Measurements from ENCODE around the gene PTPN4.
A peak's percentile ranks its signal among the peaks of the same experiment; 100 is the strongest.

PTPN4 gene

GRCh38 chr2:119734047-119734446 lies 25.7 kb upstream of the PTPN4 start:
- DNase-seq (ENCODE audit: low read depth) = no peak

DNA sequence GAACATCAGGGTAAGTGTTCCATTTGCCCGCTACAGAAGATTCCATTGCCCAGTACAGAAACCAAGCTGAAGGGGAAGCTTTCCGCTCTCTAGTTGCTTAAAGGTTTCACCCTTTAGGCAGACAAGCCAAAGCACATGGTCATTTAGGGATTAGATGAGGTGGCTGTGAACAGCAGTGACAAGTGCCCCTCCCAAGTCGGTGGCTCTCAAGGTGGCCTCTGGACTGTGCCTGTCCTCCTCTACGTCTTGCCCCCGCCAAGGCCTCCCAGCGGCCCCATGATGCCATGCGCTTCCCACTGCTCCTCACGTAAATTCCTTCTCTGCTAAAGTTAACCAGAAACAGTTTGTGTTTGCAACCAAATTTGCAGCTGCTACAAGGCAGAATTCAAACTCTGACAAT lies 24.2 kb upstream of the PTPN4 start:
- DNase-seq (ENCODE audit: low read depth) = no peak

- no peak for DNase-seq (ENCODE audit: low read depth)
Measured at GRCh38 chr2:119736021-119736420, 23.7 kb upstream of the PTPN4 start.

GRCh38 chr2:119739580-119740255 lies 20.0 kb upstream of the PTPN4 start:
- DNase-seq (ENCODE audit: low read depth) = no peak

DNA sequence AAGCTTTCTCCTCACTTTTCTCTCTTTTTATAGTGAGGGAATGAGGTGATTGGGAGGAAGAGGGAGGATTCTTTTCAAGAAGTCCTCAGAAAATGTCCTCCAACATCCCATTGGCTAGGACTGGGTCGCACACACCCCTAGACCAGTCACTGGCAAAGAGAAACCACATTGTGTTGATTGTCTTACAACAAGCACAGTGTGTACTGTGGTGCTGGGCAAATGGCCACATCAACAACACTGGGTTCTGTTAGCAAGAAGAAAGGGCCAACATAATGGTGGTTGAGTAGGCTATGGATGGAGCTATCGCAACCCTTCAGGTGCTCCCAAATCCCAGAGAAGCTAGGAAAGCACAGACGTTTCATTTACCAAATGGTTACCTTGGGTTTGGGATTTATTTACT lies 18.7 kb upstream of the PTPN4 start:
- DNase-seq (ENCODE audit: low read depth) = no peak

DNA sequence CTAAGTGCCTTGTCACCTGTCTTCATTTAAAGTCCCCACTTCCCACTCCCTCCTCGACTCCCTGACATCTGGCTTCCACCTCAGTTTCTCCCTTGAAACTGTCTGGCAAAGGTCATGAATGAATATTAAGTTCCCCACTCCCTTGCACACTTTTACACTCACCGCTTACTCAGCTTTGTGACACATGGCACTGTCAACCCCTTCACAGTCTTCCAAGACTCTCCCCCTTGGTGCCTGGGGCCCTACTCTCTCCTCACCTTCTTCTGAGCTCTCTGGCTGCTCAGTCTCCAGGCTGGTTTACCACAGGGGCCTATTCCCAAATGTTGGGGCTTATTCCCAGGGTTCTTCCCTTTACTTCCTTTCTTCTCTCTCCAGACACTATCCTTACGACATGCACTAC lies 17.9 kb upstream of the PTPN4 start:
- DNase-seq (ENCODE audit: low read depth) = no peak

GRCh38 chr2:119744335-119744939 lies 15.3 kb upstream of the PTPN4 start:
- no peak for DNase-seq (ENCODE audit: low read depth)

- no peak for DNase-seq (ENCODE audit: low read depth)
Measured at GRCh38 chr2:119745566-119745965, 14.2 kb upstream of the PTPN4 start.

DNA sequence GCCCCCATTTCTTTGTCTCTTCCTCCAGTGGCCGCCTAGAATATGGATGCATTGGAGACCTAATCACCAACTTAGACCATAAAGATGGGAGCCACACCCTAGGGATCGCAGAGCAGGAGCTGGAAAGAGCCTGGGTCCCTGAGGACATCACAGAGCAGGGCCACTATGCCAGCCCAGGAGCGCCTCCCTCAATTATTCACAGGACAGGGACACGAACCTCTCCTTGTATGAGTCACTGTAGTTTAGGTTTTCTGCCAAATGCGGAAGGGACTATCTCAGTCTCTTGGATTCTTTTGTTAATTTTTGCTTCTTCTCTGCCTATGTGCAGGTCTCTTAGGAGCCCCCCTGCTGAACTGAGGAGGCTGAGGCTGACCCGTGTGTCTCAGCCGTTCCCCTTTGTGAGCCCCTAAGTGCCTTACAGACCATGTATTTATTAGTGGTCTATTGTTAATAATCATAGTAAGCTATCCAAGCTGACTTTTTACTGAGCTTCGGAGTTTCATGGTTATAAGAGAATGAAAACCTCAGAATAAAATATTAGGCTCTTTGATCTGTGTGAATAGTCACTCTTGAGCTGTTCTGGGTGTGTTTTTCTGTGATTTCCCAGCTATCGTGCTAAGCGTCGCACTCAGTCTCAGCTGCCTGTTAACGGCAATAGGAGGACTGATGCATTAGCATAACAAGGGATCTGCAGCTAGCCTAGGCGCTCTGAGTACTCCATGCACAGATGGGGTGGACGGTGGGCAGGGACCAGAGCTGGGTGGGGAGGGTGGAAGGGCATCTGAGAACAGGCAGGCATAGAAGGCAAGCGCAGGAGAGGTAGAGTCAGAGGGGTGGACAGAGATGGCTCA lies 12.7 kb upstream of the PTPN4 start:
- DNase-seq (ENCODE audit: low read depth) = no peak

DNA sequence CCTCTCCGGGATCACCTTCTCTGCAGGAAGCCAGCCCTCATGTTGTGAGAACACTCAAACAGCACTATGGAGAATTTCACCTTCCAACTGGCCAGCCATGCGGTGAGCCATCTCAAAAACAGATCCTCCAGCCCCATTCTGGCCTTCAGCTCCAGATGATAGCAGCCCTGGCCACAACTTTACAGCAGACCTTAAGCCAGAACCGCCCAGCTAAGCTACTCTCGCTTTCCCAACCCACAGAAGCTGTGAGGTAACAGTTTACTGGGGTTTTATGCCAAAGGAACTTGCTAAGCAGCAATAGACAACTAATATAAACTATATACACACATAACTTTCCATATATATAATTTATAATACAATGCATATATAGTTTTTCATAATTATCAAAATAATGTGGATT lies 11.6 kb upstream of the PTPN4 start:
- no peak for DNase-seq (ENCODE audit: low read depth)

GRCh38 chr2:119749477-119750012 lies 10.2 kb upstream of the PTPN4 start:
- DNase-seq (ENCODE audit: low read depth) = no peak

DNA sequence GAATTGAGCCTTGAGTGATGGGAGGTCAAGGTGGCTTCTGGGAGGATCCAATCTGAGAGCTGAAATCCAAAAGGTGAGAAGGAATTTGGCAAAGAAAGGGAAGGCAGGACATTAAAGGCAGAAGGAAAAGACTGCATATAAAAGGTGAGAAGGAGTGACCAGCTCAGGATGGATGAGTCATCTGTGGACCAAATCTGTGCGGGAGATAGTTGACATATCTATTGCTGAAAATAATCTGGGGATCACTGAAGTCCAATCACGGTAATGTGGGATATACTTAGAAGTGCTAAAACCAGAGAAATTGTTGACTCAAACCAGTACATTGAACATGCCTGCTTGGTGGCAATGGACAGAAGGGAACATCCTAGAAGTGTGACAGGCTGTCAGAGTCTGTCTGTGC lies 8.0 kb upstream of the PTPN4 start:
- no peak for DNase-seq (ENCODE audit: low read depth)

GRCh38 chr2:119753041-119753929 lies 6.4 kb upstream of the PTPN4 start:
- no peak for DNase-seq (ENCODE audit: low read depth)

- DNase-seq (ENCODE audit: low read depth) = no peak
Measured at GRCh38 chr2:119753930-119754321, 5.8 kb upstream of the PTPN4 start.

DNA sequence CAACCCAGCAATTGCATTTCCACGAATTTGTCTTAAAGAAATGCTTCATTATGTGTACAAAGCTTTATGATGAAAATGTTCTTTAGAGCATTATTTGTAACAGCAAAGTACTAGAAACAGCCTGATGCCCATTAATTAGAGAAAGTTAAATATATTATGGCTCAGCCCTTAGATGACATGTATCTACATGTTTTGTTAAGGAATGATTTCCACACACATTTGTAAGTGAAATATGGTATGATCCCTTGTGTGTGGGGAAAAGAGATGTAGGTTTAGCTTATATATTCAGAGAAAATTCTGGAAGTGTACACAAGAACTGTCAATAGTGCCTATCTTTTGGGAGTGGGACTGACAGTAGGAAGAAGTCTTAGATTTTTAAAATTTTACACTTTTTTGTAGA lies 3.8 kb upstream of the PTPN4 start:
- no peak for DNase-seq (ENCODE audit: low read depth)

- DNase-seq (ENCODE audit: low read depth) = peak; percentile 91
Measured at GRCh38 chr2:119756837-119757236, 2.9 kb upstream of the PTPN4 start.

- no peak for DNase-seq (ENCODE audit: low read depth)
Measured at GRCh38 chr2:119758881-119759450, 756 bp upstream of the PTPN4 start.

DNA sequence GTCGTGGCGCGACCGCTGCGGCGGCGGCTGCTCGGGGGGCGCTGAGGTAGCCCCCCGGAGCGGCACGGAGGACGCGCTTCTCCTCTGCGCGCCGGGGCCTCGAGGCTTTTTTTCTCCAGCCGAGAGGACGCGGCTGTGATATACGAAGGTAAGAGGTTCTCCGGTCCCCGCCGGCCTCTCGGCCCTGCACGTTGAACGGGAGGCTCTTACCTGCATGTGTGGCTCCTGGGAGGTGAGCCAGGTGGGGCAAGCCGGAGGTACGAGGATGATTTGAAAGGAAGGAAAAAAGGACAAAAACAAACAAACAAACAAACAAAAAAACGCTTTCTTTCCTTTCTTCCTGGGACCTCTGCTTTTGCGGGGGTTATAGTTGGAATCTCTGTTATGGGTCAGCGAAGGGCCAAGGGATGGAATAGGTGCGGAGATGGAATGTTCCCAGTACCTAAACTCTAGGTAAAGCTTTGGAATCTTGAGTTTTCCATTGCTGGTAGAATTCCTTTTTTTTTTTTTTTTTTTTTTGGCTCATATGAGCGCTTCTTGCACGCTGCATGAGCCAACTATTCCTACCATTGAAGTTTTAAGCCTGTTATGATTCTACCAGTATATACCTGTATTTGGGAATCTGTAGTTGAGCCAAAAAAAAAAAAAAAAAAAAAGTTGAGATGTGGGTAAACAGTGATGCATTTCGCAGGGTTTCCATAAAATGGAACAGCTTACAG lies 674 bp downstream of the PTPN4 start:
- DNase-seq (ENCODE audit: low read depth) = no peak

GRCh38 chr2:119760956-119761275 lies 1.2 kb downstream of the PTPN4 start:
- peak; percentile 41 for DNase-seq (ENCODE audit: low read depth)

DNA sequence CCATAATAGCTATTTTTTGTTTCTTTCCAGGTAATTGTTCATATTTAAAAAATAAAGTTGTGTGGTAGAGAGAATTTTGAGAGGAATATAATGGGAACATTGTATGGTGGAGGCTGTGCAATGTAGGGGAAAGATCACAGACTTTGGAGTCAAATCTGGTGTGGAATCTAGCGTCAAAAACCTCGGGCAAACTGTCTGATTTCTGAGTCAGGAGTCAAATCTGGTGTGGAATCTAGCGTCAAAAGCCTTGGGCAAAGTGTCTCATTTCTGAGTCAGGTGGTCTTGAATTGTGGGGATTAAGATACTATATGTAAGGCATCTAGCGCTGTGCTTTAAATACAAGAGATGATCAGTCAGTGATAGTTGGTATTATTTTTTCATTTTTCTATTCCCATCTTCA lies 5.1 kb downstream of the PTPN4 start:
- no peak for DNase-seq (ENCODE audit: low read depth)

- DNase-seq (ENCODE audit: low read depth) = no peak
Measured at GRCh38 chr2:119765433-119766002, 5.8 kb downstream of the PTPN4 start.
